Activated naive CD8-positive, alpha-beta T cell (primary cell): ENCODE data around the gene ARSB.
"Not testable (repeated sequence)": the region's sequence is repeated elsewhere in the genome, so short reads cannot be mapped to it uniquely, and the experiment has no call there.

Experiments
- H3K27ac Mint-ChIP-seq: one replicate; pipeline ENCODE4 v1.8.0; 2021; ENCODE audit warnings: mixed read lengths
- H3K27me3 Mint-ChIP-seq: one replicate; pipeline ENCODE4 v1.8.0; 2021; ENCODE audit warnings: mixed read lengths
- H3K36me3 Mint-ChIP-seq: one replicate; pipeline ENCODE4 v1.8.0; 2021; ENCODE audit warnings: mixed read lengths
- H3K4me1 Mint-ChIP-seq: one replicate; pipeline ENCODE4 v1.8.0; 2021; ENCODE audit warnings: low read depth, mixed read lengths
- H3K4me3 Mint-ChIP-seq: one replicate; pipeline ENCODE4 v1.8.0; 2021; ENCODE audit warnings: mild to moderate bottlenecking, mixed read lengths
- H3K9me3 Mint-ChIP-seq: one replicate; pipeline ENCODE4 v1.8.0; 2021; ENCODE audit warnings: low read depth, mixed read lengths

Gene ARSB

GRCh38 chr5:78886341-78887230 lies 98.5 kb downstream of the ARSB start:
- peaks cover 19% of the 10 kb centered on the region for H3K4me1 Mint-ChIP-seq
- no peaks in the 10 kb centered on the region for H3K9me3 Mint-ChIP-seq
- H3K36me3 Mint-ChIP-seq: peaks cover 9% of the 10 kb centered on the region
- no peaks in the 10 kb centered on the region for H3K27me3 Mint-ChIP-seq
- H3K27ac Mint-ChIP-seq: no peak overlapping the region
- no peak overlapping the region for H3K4me3 Mint-ChIP-seq

GRCh38 chr5:78881884-78882283 lies 103.2 kb downstream of the ARSB start:
- H3K27ac Mint-ChIP-seq: no peak overlapping the region
- no peak overlapping the region for H3K4me3 Mint-ChIP-seq
- H3K4me1 Mint-ChIP-seq: no peaks in the 10 kb centered on the region
- H3K36me3 Mint-ChIP-seq: peaks cover 15% of the 10 kb centered on the region
- H3K27me3 Mint-ChIP-seq: no peaks in the 10 kb centered on the region
- H3K9me3 Mint-ChIP-seq: no peaks in the 10 kb centered on the region

DNA sequence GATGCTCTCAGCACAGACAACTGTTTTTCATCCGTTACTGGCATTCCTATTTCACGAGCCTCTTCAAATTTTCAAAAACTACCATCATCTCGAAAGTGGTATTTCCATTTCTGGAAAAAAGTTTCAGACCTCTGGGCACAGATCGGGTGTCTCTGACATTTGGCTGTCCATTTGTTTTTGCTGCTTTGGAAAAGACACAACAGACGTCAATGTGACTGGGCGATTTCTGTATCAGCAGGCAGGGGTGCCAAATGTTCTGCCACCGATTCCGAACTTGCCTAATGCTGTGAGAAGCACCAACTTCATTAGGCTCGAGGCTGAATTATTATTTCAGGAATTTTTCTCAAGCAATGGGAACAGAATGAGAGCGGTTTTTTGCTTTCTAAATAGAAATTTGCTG lies 105.6 kb downstream of the ARSB start:
- H3K27me3 Mint-ChIP-seq: no peaks in the 10 kb centered on the region

GRCh38 chr5:78866076-78866475 lies 119.0 kb downstream of the ARSB start:
- not testable (repeated sequence) for H3K27ac Mint-ChIP-seq, H3K4me1 Mint-ChIP-seq, H3K9me3 Mint-ChIP-seq, H3K27me3 Mint-ChIP-seq, H3K4me3 Mint-ChIP-seq
- peaks cover 28% of the 10 kb centered on the region for H3K36me3 Mint-ChIP-seq

More for the DNA sequence above, 105.6 kb downstream of the ARSB start:
- no peaks in the 10 kb centered on the region for H3K9me3 Mint-ChIP-seq
- H3K27ac Mint-ChIP-seq: no peak overlapping the region
- H3K36me3 Mint-ChIP-seq: peaks cover 15% of the 10 kb centered on the region
- no peaks in the 10 kb centered on the region for H3K4me1 Mint-ChIP-seq
- H3K4me3 Mint-ChIP-seq: no peak overlapping the region

- no peak overlapping the region for H3K4me3 Mint-ChIP-seq
- no peaks in the 10 kb centered on the region for H3K4me1 Mint-ChIP-seq
- no peak overlapping the region for H3K27ac Mint-ChIP-seq
- H3K9me3 Mint-ChIP-seq: peaks cover 6% of the 10 kb centered on the region
- peaks cover 37% of the 10 kb centered on the region for H3K36me3 Mint-ChIP-seq
- H3K27me3 Mint-ChIP-seq: no peaks in the 10 kb centered on the region
Measured at GRCh38 chr5:78858364-78858763, 126.7 kb downstream of the ARSB start.

DNA sequence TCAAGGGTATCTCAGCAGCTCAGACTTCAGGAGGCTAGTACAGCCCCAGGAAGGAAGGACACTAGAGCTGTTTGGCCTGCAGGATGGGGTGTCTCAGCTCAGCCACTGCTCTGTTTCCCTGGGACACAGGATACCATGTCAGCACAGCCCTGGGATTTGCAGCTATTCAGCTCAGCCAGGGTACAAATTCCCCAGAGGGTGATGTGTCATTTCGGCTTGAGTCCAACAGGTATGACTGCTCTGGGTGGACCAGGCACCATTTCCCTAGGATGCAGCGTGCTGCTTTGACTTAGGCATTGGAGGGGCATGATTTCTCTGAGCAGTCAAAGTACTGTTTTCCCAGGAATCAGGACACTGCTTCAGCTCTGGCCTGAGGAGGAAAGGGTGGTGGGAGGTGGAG lies 130.1 kb downstream of the ARSB start:
- Mint-ChIP-seq H3K36me3 (peaks cover 24% of the 10 kb centered on the region), H3K27me3 (no peaks in the 10 kb centered on the region), H3K4me3 (no peak overlapping the region), H3K4me1 (no peaks in the 10 kb centered on the region), H3K9me3 (peaks cover 6% of the 10 kb centered on the region), H3K27ac (no peak overlapping the region)

GRCh38 chr5:78851891-78852290 lies 133.2 kb downstream of the ARSB start:
- Mint-ChIP-seq H3K9me3 (peaks cover 12% of the 10 kb centered on the region), H3K36me3 (peaks cover 14% of the 10 kb centered on the region)
- not testable (repeated sequence) for H3K4me1 Mint-ChIP-seq, H3K27me3 Mint-ChIP-seq, H3K4me3 Mint-ChIP-seq, H3K27ac Mint-ChIP-seq

DNA sequence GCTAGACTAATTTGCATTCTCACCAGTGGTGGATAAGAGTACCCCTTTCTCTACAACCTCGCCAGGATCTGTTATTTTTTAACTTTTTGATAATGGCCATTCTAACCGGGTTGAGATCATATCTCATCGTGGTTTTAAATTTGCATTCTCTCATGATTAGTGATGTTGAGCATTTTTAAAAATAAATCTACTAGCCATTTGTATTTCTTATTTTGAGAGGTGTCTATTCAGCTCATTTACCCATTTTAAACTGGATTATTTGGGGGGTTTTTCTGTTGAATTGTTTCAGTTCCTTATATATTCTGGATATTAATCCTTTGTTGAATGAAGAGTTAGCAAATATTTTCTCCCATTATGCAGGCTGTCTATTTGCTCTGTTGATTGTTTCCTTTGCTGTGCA lies 139.6 kb downstream of the ARSB start:
- Mint-ChIP-seq H3K27me3 (no peaks in the 10 kb centered on the region), H3K27ac (no peak overlapping the region), H3K4me1 (no peaks in the 10 kb centered on the region), H3K36me3 (peaks cover 3% of the 10 kb centered on the region), H3K4me3 (no peak overlapping the region), H3K9me3 (peaks cover 5% of the 10 kb centered on the region)

DNA sequence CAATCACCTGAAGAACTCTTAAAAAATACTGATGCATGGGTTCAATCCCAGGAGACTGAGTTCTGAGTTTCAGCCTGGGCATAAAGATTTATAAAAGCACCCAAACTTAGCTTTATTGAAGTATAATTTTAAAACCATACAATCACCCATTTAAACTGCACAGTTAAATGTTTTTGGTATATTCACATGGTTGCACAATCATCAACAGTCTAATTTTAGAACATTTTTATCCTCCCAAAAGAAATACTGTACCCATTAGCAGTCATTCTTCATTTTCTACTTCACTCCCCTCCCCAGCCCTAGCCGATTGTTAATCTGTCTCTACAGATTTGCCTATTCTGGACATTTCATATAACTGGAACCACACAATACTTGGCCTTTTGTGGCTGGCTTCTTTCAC lies 141.7 kb downstream of the ARSB start:
- no peaks in the 10 kb centered on the region for H3K4me1 Mint-ChIP-seq
- peaks cover 11% of the 10 kb centered on the region for H3K36me3 Mint-ChIP-seq
- H3K27me3 Mint-ChIP-seq: no peaks in the 10 kb centered on the region
- no peak overlapping the region for H3K27ac Mint-ChIP-seq
- H3K9me3 Mint-ChIP-seq: peaks cover 5% of the 10 kb centered on the region
- H3K4me3 Mint-ChIP-seq: no peak overlapping the region

DNA sequence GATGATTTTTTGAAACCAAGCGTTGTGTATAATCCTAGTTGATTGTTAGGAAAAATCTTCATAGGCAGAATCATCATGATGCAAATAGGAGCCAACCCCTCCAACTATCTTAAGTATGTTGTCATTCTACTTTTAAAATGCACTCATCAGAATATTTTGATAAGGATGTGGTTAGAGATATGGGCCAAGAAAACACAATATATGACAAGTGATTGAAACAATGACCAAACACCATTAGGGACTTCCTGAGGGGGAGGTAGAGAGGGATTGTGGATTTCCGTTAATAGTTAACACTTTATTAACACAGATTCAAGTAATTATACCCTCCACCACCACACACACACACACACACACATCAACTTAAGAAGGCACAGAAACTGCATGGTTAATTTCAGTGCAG lies 143.3 kb downstream of the ARSB start:
- Mint-ChIP-seq H3K4me3 (no peak overlapping the region), H3K27me3 (no peaks in the 10 kb centered on the region), H3K9me3 (no peaks in the 10 kb centered on the region), H3K36me3 (peaks cover 17% of the 10 kb centered on the region), H3K27ac (no peak overlapping the region), H3K4me1 (no peaks in the 10 kb centered on the region)

GRCh38 chr5:78838753-78839152 lies 146.4 kb downstream of the ARSB start:
- Mint-ChIP-seq H3K27ac (no peak overlapping the region), H3K9me3 (no peaks in the 10 kb centered on the region), H3K4me3 (no peak overlapping the region), H3K27me3 (no peaks in the 10 kb centered on the region), H3K36me3 (peaks cover 18% of the 10 kb centered on the region), H3K4me1 (no peaks in the 10 kb centered on the region)

DNA sequence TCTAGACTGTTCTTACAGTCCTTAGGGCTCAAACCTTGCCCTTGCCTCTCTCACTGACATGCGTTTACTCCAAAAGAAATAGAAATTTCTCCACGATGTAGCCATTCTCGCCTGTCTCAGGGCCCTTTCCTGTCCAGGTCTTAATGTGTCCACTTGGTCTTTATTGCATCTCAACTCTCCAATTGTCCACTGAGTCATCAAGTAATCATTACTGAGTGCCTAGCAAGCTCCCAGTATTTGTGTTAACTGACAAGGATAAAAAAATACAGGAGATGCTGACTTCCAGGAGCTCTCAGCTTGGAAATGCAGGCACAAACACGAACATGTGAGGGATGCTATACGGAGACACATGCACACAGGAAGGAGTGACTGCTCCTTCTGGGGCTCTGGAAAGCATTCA lies 147.3 kb downstream of the ARSB start:
- H3K27ac Mint-ChIP-seq: no peak overlapping the region
- no peaks in the 10 kb centered on the region for H3K27me3 Mint-ChIP-seq
- H3K36me3 Mint-ChIP-seq: peaks cover 18% of the 10 kb centered on the region
- no peaks in the 10 kb centered on the region for H3K4me1 Mint-ChIP-seq
- H3K4me3 Mint-ChIP-seq: no peak overlapping the region
- no peaks in the 10 kb centered on the region for H3K9me3 Mint-ChIP-seq

DNA sequence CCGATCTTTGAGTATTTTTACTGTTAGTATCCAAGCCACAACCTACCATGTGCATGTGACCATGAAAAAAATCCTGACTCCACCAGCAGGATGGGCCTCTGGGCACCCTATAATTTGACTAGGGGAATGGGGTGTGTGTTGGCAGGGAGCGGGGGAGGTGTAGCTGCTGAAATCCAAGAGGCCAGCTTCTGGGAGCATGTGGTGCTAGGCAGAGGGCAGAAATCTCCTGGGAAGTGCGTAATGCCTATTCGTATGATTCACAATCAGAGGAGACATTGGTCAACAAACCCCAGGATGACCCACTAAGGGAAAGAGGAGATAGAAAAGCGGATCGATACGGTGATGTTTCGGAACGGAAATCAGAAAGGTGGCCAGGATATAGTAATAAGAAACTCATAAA lies 149.9 kb downstream of the ARSB start:
- Mint-ChIP-seq H3K4me1 (no peaks in the 10 kb centered on the region), H3K27ac (no peak overlapping the region), H3K4me3 (no peak overlapping the region), H3K27me3 (no peaks in the 10 kb centered on the region), H3K9me3 (no peaks in the 10 kb centered on the region), H3K36me3 (peaks cover 26% of the 10 kb centered on the region)

- H3K36me3 Mint-ChIP-seq: peaks cover 20% of the 10 kb centered on the region
- no peaks in the 10 kb centered on the region for H3K27me3 Mint-ChIP-seq
- no peaks in the 10 kb centered on the region for H3K9me3 Mint-ChIP-seq
- H3K27ac Mint-ChIP-seq: no peak overlapping the region
- no peak overlapping the region for H3K4me3 Mint-ChIP-seq
- H3K4me1 Mint-ChIP-seq: no peaks in the 10 kb centered on the region
Measured at GRCh38 chr5:78833284-78833683, 151.8 kb downstream of the ARSB start.

- no peaks in the 10 kb centered on the region for H3K9me3 Mint-ChIP-seq
- H3K27ac Mint-ChIP-seq: no peak overlapping the region
- no peak overlapping the region for H3K4me3 Mint-ChIP-seq
- no peaks in the 10 kb centered on the region for H3K4me1 Mint-ChIP-seq
- H3K36me3 Mint-ChIP-seq: peaks cover 17% of the 10 kb centered on the region
- no peaks in the 10 kb centered on the region for H3K27me3 Mint-ChIP-seq
Measured at GRCh38 chr5:78830528-78831046, 154.5 kb downstream of the ARSB start.
